ENCODE results near the gene CDH18.
A peak's percentile ranks its signal among the peaks of the same experiment; 100 is the strongest.
"Not testable (repeated sequence)": the region's sequence is repeated elsewhere in the genome, so short reads cannot be mapped to it uniquely, and the experiment has no call there.

CDH18 gene

GRCh38 chr5:19776886-19777285, 211.1 kb downstream of the CDH18 start:
- in situ Hi-C loops (cut with HindIII; ENCODE audit: low pct_ligation_motif_present, low pct_unique_long_range_greater_than_20kb, low sequenced_read_pairs); DNase-seq: not testable (repeated sequence)

DNA sequence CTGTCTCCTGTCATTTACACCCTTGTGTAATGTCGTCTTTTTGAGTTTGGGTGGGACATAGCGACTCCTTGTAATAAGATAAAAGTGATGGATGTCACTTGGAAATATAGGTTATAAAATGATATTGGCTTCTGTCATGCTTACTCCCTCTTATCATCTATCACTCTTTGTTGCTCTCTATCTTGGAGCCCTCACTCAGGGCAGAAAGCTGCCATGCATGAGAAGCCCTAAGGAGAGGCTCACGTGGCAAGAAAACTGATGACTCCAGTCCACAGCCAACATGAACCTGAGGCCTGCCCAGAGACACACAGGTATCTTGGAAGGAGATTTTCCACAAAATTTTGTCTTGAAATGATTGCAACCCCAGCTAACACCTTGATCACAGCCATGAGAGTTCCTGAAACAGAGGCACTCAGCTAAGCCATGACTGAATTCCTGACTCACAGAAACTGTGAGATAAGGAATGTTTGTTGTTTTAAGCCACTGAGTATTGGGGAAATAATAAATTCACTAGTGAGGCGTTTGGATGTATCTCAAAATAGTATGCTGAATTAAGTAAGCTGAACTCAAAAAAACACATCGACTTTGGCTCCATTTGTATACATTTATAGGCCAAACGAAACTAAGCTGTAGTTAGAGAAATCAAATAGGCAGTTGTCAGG, 216.7 kb downstream of the CDH18 start:
- in situ Hi-C loops (cut with HindIII; ENCODE audit: low pct_ligation_motif_present, low pct_unique_long_range_greater_than_20kb, low sequenced_read_pairs), result no loop called here
- DNase-seq, result peak; percentile 2

GRCh38 chr5:19770396-19770795, 217.6 kb downstream of the CDH18 start:
- in situ Hi-C loops (cut with HindIII; ENCODE audit: low pct_ligation_motif_present, low pct_unique_long_range_greater_than_20kb, low sequenced_read_pairs), result no loop called here
- DNase-seq, result no peak

GRCh38 chr5:19767987-19768386, 220.0 kb downstream of the CDH18 start:
- in situ Hi-C loops (cut with HindIII; ENCODE audit: low pct_ligation_motif_present, low pct_unique_long_range_greater_than_20kb, low sequenced_read_pairs), result no loop called here
- DNase-seq, result no peak

- DNase-seq, result no peak
- in situ Hi-C loops (cut with HindIII; ENCODE audit: low pct_ligation_motif_present, low pct_unique_long_range_greater_than_20kb, low sequenced_read_pairs), result no loop called here
These were observed 234.4 kb downstream of the CDH18 start for GRCh38 chr5:19753579-19753978.

- in situ Hi-C loops (cut with HindIII; ENCODE audit: low pct_ligation_motif_present, low pct_unique_long_range_greater_than_20kb, low sequenced_read_pairs), result no loop called here
- no peak for DNase-seq
These were observed 236.7 kb downstream of the CDH18 start for GRCh38 chr5:19751326-19751725.

DNA sequence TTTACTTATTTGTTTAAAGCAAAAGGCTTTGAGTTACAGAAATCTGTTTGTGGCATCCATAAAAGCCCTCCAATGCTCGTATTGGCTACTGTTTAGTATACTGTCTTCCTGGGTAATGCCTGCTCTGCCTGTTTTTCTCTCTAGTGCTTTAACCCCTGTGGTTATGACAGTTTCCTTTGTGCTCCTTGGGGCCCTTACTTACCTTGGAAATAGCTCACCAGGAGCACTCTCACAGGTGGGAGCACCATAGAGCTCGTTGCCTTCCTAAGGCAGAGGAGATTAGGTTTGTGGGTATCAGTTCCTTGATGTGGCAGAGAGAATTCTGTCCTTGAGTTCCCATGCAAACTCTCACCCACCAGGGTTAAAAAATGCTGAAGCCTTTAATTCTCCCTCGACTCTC, 242.8 kb downstream of the CDH18 start:
- in situ Hi-C loops (cut with HindIII; ENCODE audit: low pct_ligation_motif_present, low pct_unique_long_range_greater_than_20kb, low sequenced_read_pairs), result no loop called here
- DNase-seq, result no peak

DNA sequence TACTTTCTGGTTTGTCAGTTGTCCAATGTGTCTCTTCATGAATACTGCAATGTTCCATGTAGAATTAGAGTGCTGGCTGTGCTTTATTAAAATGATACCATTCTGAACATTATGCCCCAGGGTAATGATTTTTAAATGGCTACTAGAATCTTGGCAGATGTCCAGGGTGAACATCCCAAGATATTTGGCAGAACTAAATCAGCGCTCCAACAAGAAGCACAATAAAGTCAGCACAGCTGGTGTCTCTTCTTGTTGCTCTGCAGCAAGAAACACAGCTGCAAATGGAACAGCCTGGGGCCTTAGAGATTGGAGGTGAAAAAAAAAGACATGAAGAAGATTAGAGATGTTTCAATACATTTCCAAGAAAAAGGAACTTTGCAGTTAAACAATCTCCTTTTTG, 248.3 kb downstream of the CDH18 start:
- no peak for DNase-seq
- in situ Hi-C loops (cut with HindIII; ENCODE audit: low pct_ligation_motif_present, low pct_unique_long_range_greater_than_20kb, low sequenced_read_pairs), result no loop called here

DNA sequence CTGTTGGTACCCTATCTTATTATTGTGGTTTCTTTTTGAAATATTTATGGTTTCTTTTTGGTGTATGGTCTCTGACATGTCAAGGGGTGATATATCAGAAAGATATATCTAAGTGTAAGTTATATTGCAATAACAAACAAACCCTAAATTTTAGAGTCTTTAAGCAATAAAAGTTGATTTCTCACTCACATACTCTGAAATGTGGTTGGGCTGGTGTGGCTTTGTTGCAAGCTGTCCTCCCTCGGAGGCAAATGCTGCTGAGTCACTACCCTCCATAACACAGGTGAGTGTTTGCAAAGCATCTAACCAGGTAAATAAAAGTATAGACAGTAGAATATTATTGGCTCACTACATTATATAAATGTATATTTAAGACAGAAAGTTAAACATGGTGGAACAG, 253.2 kb downstream of the CDH18 start:
- in situ Hi-C loops (cut with HindIII; ENCODE audit: low pct_ligation_motif_present, low pct_unique_long_range_greater_than_20kb, low sequenced_read_pairs), result no loop called here
- no peak for DNase-seq

GRCh38 chr5:19733612-19734495, 254.1 kb downstream of the CDH18 start:
- no peak for DNase-seq
- in situ Hi-C loops (cut with HindIII; ENCODE audit: low pct_ligation_motif_present, low pct_unique_long_range_greater_than_20kb, low sequenced_read_pairs), result no loop called here

GRCh38 chr5:19728571-19728970, 259.4 kb downstream of the CDH18 start:
- in situ Hi-C loops (cut with HindIII; ENCODE audit: low pct_ligation_motif_present, low pct_unique_long_range_greater_than_20kb, low sequenced_read_pairs), result no loop called here
- no peak for DNase-seq

- in situ Hi-C loops (cut with HindIII; ENCODE audit: low pct_ligation_motif_present, low pct_unique_long_range_greater_than_20kb, low sequenced_read_pairs), result no loop called here
- no peak for DNase-seq
These were observed 268.9 kb downstream of the CDH18 start for GRCh38 chr5:19719109-19719508.

DNA sequence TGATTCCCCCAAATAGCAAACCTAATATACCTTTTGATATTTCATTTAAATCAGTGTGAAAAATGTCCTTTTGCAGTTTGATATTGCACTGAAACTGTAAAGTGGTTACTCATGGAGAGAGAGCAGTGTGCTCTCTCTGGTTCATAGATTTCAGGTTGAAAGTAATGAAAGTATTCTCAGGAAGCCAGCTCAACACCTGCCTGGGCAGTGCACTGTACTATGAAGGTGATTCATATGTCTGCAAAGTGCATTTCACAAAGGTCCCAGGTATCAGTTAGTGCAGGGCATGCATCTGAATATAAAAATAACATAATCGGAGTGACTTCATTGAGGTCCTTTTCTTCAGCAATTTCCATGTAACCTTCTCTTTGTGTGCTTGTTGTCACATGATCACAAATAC, 274.3 kb downstream of the CDH18 start:
- in situ Hi-C loops (cut with HindIII; ENCODE audit: low pct_ligation_motif_present, low pct_unique_long_range_greater_than_20kb, low sequenced_read_pairs), result no loop called here

DNA sequence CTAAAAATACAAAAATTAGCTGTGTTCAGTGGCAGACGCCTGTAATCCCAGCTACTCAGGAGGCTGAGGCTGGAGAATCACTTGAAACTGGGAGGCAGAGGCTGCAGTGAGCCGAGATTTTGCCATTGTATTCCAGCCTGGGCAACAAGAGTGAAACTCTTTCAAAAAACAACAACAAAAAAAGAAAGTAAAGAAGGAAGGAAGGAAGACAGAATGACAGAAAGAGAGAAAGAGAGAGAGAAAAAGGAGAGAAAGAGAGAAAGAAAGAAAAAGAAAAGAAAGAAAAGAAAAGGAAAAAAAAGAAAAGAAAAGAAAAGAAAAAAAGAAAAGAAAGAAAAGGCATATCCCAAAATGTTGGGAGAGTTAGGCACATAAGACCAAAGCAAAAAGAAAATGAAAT, 278.6 kb downstream of the CDH18 start:
- in situ Hi-C loops (cut with HindIII; ENCODE audit: low pct_ligation_motif_present, low pct_unique_long_range_greater_than_20kb, low sequenced_read_pairs), result no loop called here
- DNase-seq, result no peak

More for the DNA sequence above, 274.3 kb downstream of the CDH18 start:
- no peak for DNase-seq

- in situ Hi-C loops (cut with HindIII; ENCODE audit: low pct_ligation_motif_present, low pct_unique_long_range_greater_than_20kb, low sequenced_read_pairs), result no loop called here
- no peak for DNase-seq
These were observed 281.2 kb downstream of the CDH18 start for GRCh38 chr5:19706776-19707175.

DNA sequence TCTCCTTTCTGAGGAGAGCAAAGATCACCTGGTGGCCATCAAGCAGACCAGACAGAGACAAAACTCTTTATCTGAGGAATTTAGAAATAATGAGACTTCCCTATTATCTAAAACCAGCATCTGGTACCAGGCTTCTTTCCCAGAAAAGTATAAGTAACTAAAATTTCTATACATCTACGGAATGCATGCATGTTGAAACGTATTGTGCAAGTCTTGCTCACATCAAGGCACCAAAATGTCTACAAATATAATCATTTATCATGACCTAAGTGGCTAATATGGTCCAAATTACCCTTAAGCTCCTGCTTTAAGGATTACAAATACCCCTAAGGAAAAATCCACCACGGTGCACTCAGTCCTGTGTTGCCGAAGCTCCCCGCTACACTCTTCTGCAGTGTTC, 286.3 kb downstream of the CDH18 start:
- DNase-seq, result no peak
- in situ Hi-C loops (cut with HindIII; ENCODE audit: low pct_ligation_motif_present, low pct_unique_long_range_greater_than_20kb, low sequenced_read_pairs), result no loop called here

DNA sequence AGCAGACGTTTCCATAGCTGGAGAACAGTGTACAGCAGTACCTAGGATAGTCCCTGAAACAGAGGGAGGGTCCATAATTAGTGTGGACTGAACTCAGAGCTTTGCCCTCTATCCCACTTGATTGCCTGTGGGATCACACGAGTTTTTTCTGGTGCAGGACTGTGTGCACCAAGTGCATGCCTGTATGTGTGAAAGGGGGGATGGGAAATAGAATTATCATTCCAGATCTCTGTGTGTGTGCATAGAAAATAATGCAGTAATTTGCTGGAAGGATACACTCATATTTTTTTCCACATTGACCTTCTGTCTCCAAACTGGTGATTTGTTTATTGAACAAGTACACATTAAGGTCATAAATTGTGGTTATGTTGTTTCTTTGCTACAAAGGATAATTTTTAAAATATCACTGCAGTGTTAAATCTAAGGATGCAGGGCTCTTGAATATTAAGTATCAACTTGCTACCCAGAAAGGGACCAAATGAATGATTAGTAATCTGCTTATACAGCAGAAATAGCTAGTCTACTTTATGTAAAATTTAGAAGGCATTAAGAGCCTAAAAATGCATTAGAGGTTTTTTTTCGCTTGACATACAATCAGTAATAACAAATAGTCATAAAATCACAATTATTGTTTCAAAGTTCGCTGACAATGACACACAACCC, 292.9 kb downstream of the CDH18 start:
- in situ Hi-C loops (cut with HindIII; ENCODE audit: low pct_ligation_motif_present, low pct_unique_long_range_greater_than_20kb, low sequenced_read_pairs), result no loop called here
- no peak for DNase-seq

- in situ Hi-C loops (cut with HindIII; ENCODE audit: low pct_ligation_motif_present, low pct_unique_long_range_greater_than_20kb, low sequenced_read_pairs), result no loop called here
- no peak for DNase-seq
These were observed 297.0 kb downstream of the CDH18 start for GRCh38 chr5:19690978-19691377.

DNA sequence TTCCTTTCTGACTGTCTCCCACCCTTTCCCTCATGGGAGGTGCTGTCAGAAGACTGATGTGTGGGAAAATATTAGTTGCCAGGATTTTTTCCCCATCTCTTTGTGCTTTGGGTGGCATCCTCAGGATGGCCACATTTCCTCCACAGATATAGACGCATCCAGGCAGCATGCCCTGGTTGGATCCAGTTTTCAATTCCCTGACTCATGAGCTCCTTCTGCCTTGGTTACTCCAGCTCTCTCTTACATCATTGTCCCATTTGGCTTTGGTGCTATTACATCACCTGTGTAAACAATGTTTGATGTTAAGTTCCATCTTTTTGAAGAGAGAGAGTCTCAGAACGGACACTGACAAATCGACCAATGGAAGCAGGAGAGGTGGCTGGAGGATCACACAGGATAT, 302.5 kb downstream of the CDH18 start:
- DNase-seq, result no peak
- in situ Hi-C loops (cut with HindIII; ENCODE audit: low pct_ligation_motif_present, low pct_unique_long_range_greater_than_20kb, low sequenced_read_pairs), result no loop called here

Data from ACHN (cell line).